Measurements from ENCODE around the gene GATA6. TPM values are rescaled to one million over a fixed set of nuclear protein-coding genes. Genes with fewer than 3 reads are reported as not detected.

GATA6 gene
- 0.23 TPM for total RNA-seq

GRCh38 chr18:22169011-22169888, at the start of gene GATA6:
Gene GATA6 (plus strand): TSS chr18:22169589. CDS start chr18:22171145, 1,556 bp downstream.

Small RNA genes within 50 kb of the gene (small RNA-seq; reads per million reads assigned to genes)
- gene RNU6-702P: not detected
- gene RNU6ATAC20P: not detected

Other genes starting within 250 kb of the GATA6 start
- gene CTAGE1, start 248.3 kb downstream of the GATA6 start, total RNA-seq: not detected

All from diencephalon (tissue), 1 donor.